Rectal smooth muscle tissue (tissue), 1 donor: ENCODE results near the gene STIL.
"Not testable (repeated sequence)": the region's sequence is repeated elsewhere in the genome, so short reads cannot be mapped to it uniquely, and the experiment has no call there.

Experiments used
- H3K27ac ChIP-seq: one replicate; pipeline ENCODE4 v1.7.0; 2013; ENCODE audit warnings: low read depth, low read length, inconsistent platforms
- H3K27me3 ChIP-seq: one replicate; pipeline ENCODE4 v1.7.0; 2013; ENCODE audit warnings: low read length; ENCODE audit not compliant: control insufficient read depth, insufficient read depth
- H3K36me3 ChIP-seq: one replicate; pipeline ENCODE4 v1.7.0; 2013; ENCODE audit warnings: low read length; ENCODE audit not compliant: control insufficient read depth, insufficient read depth
- H3K4me1 ChIP-seq: one replicate; pipeline ENCODE4 v1.7.0; 2013; ENCODE audit warnings: low read length; ENCODE audit not compliant: control insufficient read depth, insufficient read depth
- H3K4me3 ChIP-seq: one replicate; pipeline ENCODE4 v1.7.0; 2013; ENCODE audit warnings: low read length
- H3K9ac ChIP-seq: one replicate; pipeline ENCODE4 v1.7.0; 2013; ENCODE audit warnings: low read length

The STIL gene

DNA sequence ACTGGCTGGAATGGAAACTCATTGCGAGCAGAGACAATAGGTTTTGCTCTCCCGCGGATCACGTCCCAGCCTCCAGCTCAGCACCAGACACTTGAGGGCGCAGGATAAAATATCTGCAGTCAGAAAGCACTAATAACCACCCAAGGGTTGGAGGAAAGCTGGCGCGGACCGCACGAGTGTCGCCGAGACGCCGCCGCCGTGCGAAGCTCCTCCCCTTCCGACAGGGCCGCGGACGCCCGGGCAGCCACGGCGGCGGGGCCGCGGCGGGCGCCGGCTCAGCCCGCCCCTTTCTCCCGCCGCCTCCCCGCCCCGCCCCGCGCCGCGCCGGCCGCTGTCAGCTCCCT lies 19.6 kb upstream of the STIL start, which contains the start of gene CMPK1:
TSS of gene CMPK1 (plus strand) at position 213 of the 344 bp plus-strand sequence. CDS start 156 bp downstream, outside the sequence.
- Histone ChIP-seq H3K4me3 (peak within 1 kb of the TSS; percentile 85), H3K27ac (peak within 1 kb of the TSS; percentile 93), H3K9ac (peak within 1 kb of the TSS; percentile 74), H3K27me3 (no peaks in the 10 kb centered on the region), H3K36me3 (no peaks in the 10 kb centered on the region), H3K4me1 (peaks cover 12% of the 10 kb centered on the region)

DNA sequence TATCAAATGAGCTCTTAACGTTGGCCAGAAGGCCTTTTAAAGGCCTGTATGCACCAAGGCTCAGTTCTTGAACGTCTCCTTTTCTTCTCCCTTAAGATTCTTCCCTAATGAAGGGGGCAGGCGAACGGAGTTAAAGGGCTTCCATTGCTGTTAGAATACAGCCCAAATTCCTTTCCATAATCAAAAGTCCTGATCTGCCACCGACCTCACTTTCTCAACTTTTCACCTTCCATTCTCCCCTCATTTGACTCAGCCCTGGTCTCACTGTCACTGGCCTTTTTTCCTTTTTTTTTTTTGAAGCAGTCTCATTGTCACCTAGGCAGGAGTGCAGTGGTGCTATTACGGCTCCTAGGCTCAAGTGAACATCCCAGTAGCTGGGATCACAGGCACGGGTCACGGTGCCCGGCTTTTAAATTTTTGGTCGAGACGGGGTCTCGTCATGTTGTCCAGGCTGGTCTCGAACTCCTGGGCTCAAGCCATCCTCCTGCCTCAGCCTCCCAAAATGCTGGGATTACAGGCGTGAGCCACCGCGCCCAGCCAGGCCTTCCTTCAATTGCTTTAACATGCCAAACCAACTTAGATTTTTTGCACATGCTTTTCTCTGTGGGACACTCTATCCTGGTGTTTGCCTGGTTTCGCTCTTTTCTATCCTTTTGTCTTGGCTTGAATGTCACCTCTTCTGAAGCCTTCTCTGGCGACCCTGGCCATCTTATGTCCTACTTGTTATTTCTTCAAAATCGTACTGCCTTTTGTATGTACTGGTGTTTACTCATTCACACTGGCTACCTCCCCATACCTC lies 19.0 kb upstream of the STIL start:
- Histone ChIP-seq H3K27me3 (no peaks in the 10 kb centered on the region), H3K36me3 (no peaks in the 10 kb centered on the region), H3K4me3 (peak overlapping the region; percentile 85), H3K9ac (peak overlapping the region; percentile 74), H3K4me1 (peaks cover 12% of the 10 kb centered on the region), H3K27ac (peak overlapping the region; percentile 82)

DNA sequence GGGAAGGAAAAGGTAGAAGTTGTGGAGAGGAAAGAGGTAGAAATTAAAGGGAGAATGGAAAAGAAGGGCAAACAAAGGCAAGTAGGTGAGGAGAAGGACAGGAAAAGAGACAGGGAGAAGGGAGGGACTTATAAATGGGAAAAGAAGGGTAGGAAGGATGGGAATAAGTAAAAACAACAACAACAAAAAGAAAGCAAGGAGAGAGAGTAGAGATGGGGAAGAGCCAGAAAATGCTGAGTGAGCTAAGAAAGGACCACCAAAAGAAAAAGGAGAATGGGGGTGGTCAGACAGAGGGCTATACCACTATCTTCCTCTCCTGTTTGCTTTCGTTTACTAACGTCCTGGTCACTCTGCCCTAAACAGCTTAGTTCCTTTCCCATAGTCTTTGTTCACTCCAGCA lies 17.9 kb upstream of the STIL start:
- peaks cover 12% of the 10 kb centered on the region for H3K4me1 ChIP-seq
- no peak overlapping the region for H3K9ac ChIP-seq
- no peak overlapping the region for H3K27ac ChIP-seq
- H3K4me3 ChIP-seq, result no peak overlapping the region
- H3K27me3 ChIP-seq, result no peaks in the 10 kb centered on the region
- H3K36me3 ChIP-seq, result no peaks in the 10 kb centered on the region

DNA sequence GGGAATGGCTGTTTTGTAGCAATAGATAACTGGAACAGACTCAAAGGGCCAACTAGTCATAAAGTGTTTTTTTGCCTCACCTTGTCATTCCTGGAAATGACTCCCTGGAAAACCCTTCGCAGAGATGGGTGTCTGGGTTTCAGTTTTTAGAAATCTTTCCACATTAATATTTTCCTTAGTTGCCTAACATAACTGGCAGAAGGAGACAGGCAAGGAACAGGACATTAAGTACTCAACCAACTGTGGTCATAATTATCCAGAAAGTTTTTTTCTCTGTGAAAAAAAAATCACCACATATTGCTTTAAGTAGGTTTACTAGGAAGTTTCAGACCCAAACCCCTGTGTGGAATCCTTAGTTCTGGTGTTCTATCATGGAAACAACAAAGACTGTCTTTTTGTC lies 16.3 kb upstream of the STIL start:
- H3K4me3 ChIP-seq, result no peak overlapping the region

DNA sequence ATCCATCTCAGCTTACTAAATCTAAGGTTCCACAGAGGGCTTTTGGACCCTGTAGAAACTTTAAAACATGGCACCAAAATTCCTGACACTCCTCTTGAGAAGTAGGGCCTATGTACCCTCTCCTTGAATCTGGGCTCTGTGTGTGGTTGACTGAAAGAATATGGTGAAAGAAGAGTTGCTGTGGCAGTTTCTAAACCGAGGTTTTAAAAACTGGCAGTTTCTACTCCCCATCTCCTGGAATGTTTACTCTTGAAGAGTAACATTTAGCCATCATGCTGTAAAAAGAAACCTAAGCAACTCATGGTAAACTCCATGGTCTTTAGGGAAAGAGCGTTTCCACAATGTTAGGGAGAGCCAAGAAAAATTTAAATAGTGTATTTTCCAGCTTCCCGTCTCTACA lies 15.0 kb upstream of the STIL start:
- no peaks in the 10 kb centered on the region for H3K27me3 ChIP-seq
- no peaks in the 10 kb centered on the region for H3K36me3 ChIP-seq
- no peak overlapping the region for H3K4me3 ChIP-seq
- peaks cover 8% of the 10 kb centered on the region for H3K4me1 ChIP-seq
- no peak overlapping the region for H3K9ac ChIP-seq
- H3K27ac ChIP-seq, result no peak overlapping the region

More for the DNA sequence above, 16.3 kb upstream of the STIL start:
- Histone ChIP-seq H3K36me3 (no peaks in the 10 kb centered on the region), H3K9ac (no peak overlapping the region), H3K27ac (no peak overlapping the region), H3K27me3 (no peaks in the 10 kb centered on the region), H3K4me1 (peaks cover 12% of the 10 kb centered on the region)

DNA sequence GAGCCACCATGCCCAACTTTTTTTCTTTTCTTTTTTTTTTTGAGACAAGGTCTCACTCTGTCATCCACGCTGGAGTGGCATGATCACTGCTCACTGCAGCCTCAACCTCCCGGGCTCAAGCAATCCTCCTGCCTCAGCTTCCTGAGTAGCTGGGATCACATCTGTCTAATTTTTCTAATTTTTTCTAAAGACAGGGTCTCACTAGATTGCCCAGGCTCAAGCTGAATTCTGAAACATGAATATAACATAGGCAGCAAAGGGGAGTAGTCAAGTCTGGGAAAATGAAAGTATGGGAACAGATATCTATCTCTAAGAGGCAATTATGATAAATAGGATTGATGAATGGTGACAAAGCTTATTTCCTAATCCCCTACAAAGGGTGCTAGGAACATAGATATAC lies 12.3 kb upstream of the STIL start:
- H3K27ac ChIP-seq, result no peak overlapping the region
- no peaks in the 10 kb centered on the region for H3K4me1 ChIP-seq
- H3K4me3 ChIP-seq, result no peak overlapping the region
- H3K9ac ChIP-seq, result no peak overlapping the region
- no peaks in the 10 kb centered on the region for H3K27me3 ChIP-seq
- no peaks in the 10 kb centered on the region for H3K36me3 ChIP-seq

DNA sequence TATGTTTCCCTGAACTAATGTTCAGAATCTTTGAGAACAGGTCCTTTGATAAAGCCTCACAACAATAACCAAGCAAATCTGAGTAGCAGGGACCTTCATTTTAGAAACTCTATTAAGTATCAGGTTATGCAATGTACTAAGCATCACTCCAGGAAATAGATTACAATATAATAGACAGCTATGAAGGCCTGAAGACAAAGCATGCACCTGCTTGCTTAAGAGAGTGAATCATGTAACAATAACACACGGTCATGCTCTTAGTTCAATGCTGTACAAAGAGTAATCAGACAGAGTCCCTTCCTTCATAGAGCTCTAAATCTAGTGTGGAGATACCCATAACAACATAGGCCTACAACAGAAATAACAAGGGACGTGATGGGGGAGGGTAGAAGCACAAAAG lies 11.6 kb upstream of the STIL start:
- Histone ChIP-seq H3K27me3 (no peaks in the 10 kb centered on the region), H3K9ac (no peak overlapping the region), H3K36me3 (no peaks in the 10 kb centered on the region), H3K4me1 (no peaks in the 10 kb centered on the region), H3K4me3 (no peak overlapping the region), H3K27ac (no peak overlapping the region)

DNA sequence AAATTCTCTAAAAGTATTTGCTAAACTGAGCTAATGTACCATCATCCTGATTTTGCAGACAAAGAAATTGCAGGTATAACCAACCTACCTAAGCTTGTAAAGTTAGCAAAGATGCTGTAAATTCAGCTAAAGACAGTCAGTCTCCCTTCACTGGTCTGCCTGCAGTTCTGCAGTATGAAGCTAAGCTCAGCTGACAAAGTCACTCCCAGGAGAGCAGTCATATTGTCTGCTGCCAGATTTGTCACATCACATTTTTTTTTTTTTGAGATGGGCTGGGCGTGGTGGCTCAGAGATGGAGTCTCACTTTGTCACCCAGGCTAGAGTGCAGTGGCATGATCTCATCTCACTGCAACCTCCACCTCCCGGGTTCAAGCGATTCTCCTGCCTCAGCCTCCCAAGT lies 10.7 kb upstream of the STIL start:
- H3K9ac ChIP-seq, result no peak overlapping the region
- no peak overlapping the region for H3K27ac ChIP-seq
- no peaks in the 10 kb centered on the region for H3K27me3 ChIP-seq
- no peak overlapping the region for H3K4me3 ChIP-seq
- H3K4me1 ChIP-seq, result no peaks in the 10 kb centered on the region
- H3K36me3 ChIP-seq, result no peaks in the 10 kb centered on the region

DNA sequence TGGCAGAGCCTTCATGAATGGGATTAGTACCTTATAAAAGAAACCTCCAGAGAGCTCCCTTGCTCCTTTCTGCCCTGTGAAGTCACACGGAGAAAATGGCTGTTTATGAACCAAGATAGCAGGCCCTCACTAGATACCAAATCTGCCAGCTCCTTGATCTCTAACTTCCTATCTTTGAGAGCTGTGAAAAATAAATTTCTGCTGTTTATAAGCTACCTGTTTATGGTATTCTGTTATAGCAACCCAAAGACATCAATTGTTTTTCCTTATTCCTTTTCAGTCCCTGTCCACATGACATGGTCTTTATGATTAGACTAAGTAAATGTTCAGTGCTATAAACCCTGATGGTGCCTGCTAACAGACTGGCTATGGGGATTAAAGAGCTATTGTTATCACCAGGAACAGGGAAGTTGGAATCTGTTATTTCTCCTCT lies 9.7 kb upstream of the STIL start:
- Histone ChIP-seq H3K4me3 (no peak overlapping the region), H3K36me3 (no peaks in the 10 kb centered on the region), H3K27me3 (no peaks in the 10 kb centered on the region), H3K4me1 (no peaks in the 10 kb centered on the region), H3K27ac (no peak overlapping the region), H3K9ac (no peak overlapping the region)

DNA sequence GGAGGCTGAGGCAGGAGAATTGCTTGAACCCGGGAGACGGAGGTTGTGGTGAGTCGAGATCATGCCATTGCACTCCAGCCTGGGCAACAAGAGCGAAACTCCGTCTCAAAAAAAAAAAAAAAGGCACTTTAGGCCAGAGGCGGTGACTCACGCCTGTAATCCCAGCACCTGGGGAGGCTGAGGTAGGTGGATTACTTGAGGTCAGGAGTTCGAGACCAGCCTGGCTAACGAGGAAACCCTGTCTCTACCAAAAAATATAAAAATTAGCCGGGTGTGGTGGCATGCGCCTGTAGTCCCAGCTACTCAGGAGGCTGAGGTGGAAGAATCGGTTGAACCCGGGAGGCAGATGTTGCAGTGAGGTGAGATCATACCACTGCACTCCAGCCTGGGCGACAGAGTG lies 6.0 kb upstream of the STIL start:
- H3K4me1 ChIP-seq, H3K27ac ChIP-seq: not testable (repeated sequence)

DNA sequence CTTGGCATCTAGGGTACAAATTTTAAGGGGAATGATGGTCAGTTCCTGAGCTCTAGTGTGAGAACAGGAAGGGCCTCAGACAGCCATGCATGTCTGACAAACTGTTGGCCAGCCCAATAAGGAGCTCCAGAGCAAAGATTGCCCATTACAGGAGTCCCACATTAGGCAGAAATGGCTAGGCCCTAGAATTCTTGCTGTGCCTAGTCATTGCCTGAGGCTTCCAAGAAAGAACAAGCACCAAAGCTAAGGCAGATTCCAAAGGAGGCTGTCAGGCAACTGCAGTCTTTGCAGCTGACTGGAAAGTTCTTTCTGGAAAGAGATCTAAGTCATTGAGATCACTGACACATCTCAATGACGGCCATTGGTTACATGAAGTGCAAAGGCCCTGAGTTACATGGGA lies 3.9 kb upstream of the STIL start:
- Histone ChIP-seq H3K4me1 (peaks cover 3% of the 10 kb centered on the region), H3K9ac (no peak overlapping the region), H3K4me3 (no peak overlapping the region), H3K36me3 (no peaks in the 10 kb centered on the region), H3K27me3 (no peaks in the 10 kb centered on the region), H3K27ac (no peak overlapping the region)

More for the DNA sequence above, 6.0 kb upstream of the STIL start:
- not testable (repeated sequence) for H3K4me3 ChIP-seq, H3K36me3 ChIP-seq, H3K27me3 ChIP-seq, H3K9ac ChIP-seq

DNA sequence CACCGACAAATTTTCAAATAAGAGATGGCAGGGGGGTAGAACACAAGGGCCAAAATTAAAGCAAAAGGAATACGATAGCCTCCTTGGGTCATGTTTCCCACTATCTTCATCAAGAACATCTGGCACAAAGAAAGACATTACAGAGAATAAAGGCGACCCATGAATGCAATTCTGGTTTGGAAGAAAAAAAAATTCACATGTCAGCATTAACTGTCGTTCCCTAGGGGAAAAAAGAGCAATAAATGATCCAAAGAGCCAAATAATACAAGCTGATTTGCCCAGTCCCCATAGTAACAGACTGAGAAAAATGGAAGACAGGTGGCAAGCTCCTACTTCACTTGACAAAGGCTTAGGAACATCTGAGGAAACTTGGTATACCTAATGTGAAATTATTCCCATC lies 4.5 kb downstream of the STIL start:
- H3K27me3 ChIP-seq, result no peaks in the 10 kb centered on the region
- H3K36me3 ChIP-seq, result no peaks in the 10 kb centered on the region
- H3K4me3 ChIP-seq, result no peak overlapping the region
- H3K4me1 ChIP-seq, result peaks cover 3% of the 10 kb centered on the region
- no peak overlapping the region for H3K9ac ChIP-seq
- no peak overlapping the region for H3K27ac ChIP-seq

DNA sequence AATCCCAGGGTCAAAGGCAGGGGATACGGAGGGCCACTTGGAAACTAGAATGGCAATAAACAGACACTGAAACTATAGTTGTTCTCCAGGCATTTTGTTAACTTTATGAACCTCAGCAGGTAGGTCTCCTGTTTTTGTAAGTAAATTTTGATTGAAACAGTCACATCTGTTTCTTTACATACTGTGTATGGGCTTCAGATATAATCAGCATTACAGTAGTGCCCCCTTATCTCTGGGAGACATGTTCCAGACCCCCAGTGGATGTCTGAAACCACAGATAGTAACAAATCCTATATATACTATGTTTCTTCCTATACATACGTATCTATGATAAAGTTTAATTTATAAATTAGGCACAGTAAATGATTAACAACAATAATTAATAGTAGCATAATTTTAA lies 11.5 kb downstream of the STIL start:
- Histone ChIP-seq H3K27ac (no peak overlapping the region), H3K4me1 (no peaks in the 10 kb centered on the region), H3K36me3 (no peaks in the 10 kb centered on the region), H3K9ac (no peak overlapping the region), H3K27me3 (no peaks in the 10 kb centered on the region), H3K4me3 (no peak overlapping the region)
